ENCODE results near the gene CLK1. TPM values are rescaled to one million over a fixed set of nuclear protein-coding genes. Genes with fewer than 3 reads are reported as not detected.

CLK1 gene
- total and polyA plus RNA-seq, 2 of the 13 experiments (the other 11 are each of a cell fraction or from before 2014, with no cell fraction given) = 66.6 to 101 TPM

DNA sequence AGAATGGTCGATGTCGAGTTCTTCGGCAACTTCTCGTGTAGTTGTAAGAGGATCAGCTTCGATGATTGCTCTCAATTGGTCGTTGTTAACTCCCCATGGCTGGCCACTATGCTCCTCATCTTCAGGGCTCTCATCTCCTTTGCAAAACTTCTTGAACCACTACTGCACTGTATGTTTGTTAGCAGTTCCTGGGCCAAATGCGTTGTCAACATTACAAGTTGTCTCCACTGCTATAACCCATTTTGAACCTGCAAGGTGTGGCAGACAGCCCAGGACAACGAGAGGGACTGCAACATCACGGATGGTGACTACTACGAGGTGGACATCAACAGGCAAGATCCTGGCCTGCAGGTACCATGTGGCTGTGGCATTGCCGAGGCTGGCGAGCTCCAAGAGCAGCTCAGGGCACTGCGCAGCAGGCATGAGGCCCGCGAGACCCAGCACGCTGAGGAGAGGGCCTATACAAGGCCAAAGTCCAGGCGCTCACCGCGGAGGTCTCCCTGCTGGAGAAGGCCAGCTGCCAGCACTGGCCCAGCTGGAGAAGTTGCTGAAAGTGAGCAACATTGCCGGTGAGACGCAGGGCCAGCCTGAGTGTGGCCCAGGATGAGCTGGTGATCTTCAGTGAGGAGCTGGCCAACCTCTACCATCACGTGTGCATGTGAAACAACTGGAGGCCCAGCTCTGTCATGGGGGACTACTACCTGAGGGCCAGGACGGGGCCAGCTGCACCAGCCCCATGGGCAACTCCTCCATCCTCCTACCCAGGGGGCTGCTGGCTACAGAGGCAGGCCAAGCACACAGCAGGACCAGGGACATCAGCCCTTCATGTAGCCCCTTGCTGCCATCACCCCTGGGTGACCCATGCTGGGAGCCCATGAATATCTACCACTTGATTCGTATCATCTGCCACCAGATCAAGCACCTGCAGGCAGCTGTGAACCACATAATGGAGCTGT lies 20.2 kb downstream of the CLK1 start (continued):
- TF ChIP-seq ZNF737 (CRISPR knock-in tag; IDR thresholded peaks at IDR 0.05; ENCODE audit: borderline replicate concordance) (no peak), ZNF572 (CRISPR knock-in tag; IDR thresholded peaks at IDR 0.05) (0 out of 2 replicates have a peak, but pooled peaks have one; percentile 40), MTA1 (CRISPR knock-in tag; IDR thresholded peaks at IDR 0.05; ENCODE audit: borderline replicate concordance) (peak; percentile 75; the same call in 1 of the 2 replicates), ZNF792 (CRISPR knock-in tag; IDR thresholded peaks at IDR 0.05) (0 out of 2 replicates have a peak, but pooled peaks have one; percentile 26), NONO (IDR thresholded peaks at IDR 0.05) (no peak), NONO (CRISPR knock-in tag; conservative IDR thresholded peaks at IDR 0.05) (0 out of 2 replicates have a peak, but pooled peaks have one; percentile 44), U2AF1 (optimal IDR thresholded peaks at IDR 0.05; ENCODE audit: low read depth, low read length) (no peak), NCOR1 (IDR thresholded peaks at IDR 0.05; ENCODE audit: borderline replicate concordance, low read length) (no peak), MYNN (CRISPR knock-in tag; IDR thresholded peaks at IDR 0.05; ENCODE audit: low read depth) (0 out of 2 replicates have a peak, but pooled peaks have one; percentile 70), ZKSCAN8 (CRISPR knock-in tag; IDR thresholded peaks at IDR 0.05; ENCODE audit: borderline replicate concordance) (0 out of 2 replicates have a peak, but pooled peaks have one; percentile 40), HOXA7 (CRISPR knock-in tag; IDR thresholded peaks at IDR 0.05) (0 out of 2 replicates have a peak, but pooled peaks have one; percentile 38), ZNF451 (CRISPR knock-in tag; IDR thresholded peaks at IDR 0.05) (0 out of 2 replicates have a peak, but pooled peaks have one; percentile 54), PHF20 (CRISPR knock-in tag; IDR thresholded peaks at IDR 0.05) (peak; percentile 48; the same call in 1 of the 2 replicates), KMT2A (CRISPR knock-in tag; IDR thresholded peaks at IDR 0.05) (peak; percentile 68; the same call in 1 of the 2 replicates), PCBP1 (IDR thresholded peaks at IDR 0.05; ENCODE audit: borderline replicate concordance, low read depth, low read length) (no peak), ELF1 (CRISPR knock-in tag; IDR thresholded peaks at IDR 0.05) (no peak), IRF2 (CRISPR knock-in tag; IDR thresholded peaks at IDR 0.05) (peak; percentile 20; the same call in 1 of the 2 replicates), ZNF841 (CRISPR knock-in tag; IDR thresholded peaks at IDR 0.05; ENCODE audit: borderline replicate concordance) (no peak), ZNF484 (CRISPR knock-in tag; IDR thresholded peaks at IDR 0.05; ENCODE audit: borderline replicate concordance, low read depth) (peak; percentile 86; the same call in 1 of the 2 replicates), PITX1 (CRISPR knock-in tag; IDR thresholded peaks at IDR 0.05) (peak; percentile 71)
- TF ChIP-seq, protein P1, sequence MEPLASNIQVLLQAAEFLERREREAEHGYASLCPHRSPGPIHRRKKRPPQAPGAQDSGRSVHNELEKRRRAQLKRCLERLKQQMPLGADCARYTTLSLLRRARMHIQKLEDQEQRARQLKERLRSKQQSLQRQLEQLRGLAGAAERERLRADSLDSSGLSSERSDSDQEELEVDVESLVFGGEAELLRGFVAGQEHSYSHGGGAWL (CRISPR knock-in tag; IDR thresholded peaks at IDR 0.05) = peak; percentile 86; the same call in 1 of the 2 replicates
- TF ChIP-seq, protein P2, sequence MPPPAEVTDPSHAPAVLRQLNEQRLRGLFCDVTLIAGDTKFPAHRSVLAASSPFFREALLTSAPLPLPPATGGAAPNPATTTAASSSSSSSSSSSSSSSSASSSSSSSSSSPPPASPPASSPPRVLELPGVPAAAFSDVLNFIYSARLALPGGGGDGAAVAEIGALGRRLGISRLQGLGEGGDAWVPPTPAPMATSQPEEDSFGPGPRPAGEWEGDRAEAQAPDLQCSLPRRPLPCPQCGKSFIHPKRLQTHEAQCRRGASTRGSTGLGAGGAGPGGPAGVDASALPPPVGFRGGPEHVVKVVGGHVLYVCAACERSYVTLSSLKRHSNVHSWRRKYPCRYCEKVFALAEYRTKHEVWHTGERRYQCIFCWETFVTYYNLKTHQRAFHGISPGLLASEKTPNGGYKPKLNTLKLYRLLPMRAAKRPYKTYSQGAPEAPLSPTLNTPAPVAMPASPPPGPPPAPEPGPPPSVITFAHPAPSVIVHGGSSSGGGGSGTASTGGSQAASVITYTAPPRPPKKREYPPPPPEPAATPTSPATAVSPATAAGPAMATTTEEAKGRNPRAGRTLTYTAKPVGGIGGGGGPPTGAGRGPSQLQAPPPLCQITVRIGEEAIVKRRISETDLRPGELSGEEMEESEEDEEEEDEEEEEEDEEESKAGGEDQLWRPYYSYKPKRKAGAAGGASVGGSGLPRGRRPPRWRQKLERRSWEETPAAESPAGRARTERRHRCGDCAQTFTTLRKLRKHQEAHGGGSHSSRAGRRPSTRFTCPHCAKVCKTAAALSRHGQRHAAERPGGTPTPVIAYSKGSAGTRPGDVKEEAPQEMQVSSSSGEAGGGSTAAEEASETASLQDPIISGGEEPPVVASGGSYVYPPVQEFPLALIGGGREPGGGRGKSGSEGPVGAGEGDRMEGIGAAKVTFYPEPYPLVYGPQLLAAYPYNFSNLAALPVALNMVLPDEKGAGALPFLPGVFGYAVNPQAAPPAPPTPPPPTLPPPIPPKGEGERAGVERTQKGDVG (CRISPR knock-in tag; IDR thresholded peaks at IDR 0.05; ENCODE audit: borderline replicate concordance) = peak; percentile 87; the same call in 1 of the 2 replicates
- TF ChIP-seq, protein P3, sequence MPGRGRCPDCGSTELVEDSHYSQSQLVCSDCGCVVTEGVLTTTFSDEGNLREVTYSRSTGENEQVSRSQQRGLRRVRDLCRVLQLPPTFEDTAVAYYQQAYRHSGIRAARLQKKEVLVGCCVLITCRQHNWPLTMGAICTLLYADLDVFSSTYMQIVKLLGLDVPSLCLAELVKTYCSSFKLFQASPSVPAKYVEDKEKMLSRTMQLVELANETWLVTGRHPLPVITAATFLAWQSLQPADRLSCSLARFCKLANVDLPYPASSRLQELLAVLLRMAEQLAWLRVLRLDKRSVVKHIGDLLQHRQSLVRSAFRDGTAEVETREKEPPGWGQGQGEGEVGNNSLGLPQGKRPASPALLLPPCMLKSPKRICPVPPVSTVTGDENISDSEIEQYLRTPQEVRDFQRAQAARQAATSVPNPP (CRISPR knock-in tag; IDR thresholded peaks at IDR 0.05) = peak; percentile 82; the same call in 1 of the 2 replicates
- TF ChIP-seq, protein P4, sequence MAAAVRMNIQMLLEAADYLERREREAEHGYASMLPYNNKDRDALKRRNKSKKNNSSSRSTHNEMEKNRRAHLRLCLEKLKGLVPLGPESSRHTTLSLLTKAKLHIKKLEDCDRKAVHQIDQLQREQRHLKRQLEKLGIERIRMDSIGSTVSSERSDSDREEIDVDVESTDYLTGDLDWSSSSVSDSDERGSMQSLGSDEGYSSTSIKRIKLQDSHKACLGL (CRISPR knock-in tag; IDR thresholded peaks at IDR 0.05) = peak; percentile 91
